ENCODE data around the gene DGKD.

Gene DGKD

GRCh38 chr2:233471291-233472035, 117.2 kb downstream of the DGKD start:
- Histone ChIP-seq H3K4me3 (replicated peaks; ENCODE audit: insufficient read depth, low read length) (no peak overlapping the region), H3K27me3 (ENCODE audit: insufficient read depth, poor library complexity, severe bottlenecking) (no peaks in the 10 kb centered on the region), H3K27ac (replicated peaks) (no peak overlapping the region)
- no peak for DNase-seq (ENCODE audit: low read depth in 1 of 2, low spot score in 1 of 2)
- TF ChIP-seq GABPA (IDR thresholded peaks at IDR 0.05; ENCODE audit: low read depth) (no peak), CTCF (IDR thresholded peaks at IDR 0.05; ENCODE audit: insufficient read depth, low read length) (no peak), SPI1 (IDR thresholded peaks at IDR 0.05; ENCODE audit: borderline replicate concordance, low read depth) (no peak), POLR2AphosphoS5 (IDR thresholded peaks at IDR 0.05; ENCODE audit: low read depth) (no peak), REST (IDR thresholded peaks at IDR 0.05; ENCODE audit: insufficient replicate concordance, low read depth) (no peak)

- DNase-seq (ENCODE audit: low read depth in 1 of 2, low spot score in 1 of 2): no peak
- TF ChIP-seq REST (IDR thresholded peaks at IDR 0.05; ENCODE audit: insufficient replicate concordance, low read depth) (no peak), POLR2AphosphoS5 (IDR thresholded peaks at IDR 0.05; ENCODE audit: low read depth) (no peak; the same call in 1 of the 2 replicates), CTCF (IDR thresholded peaks at IDR 0.05; ENCODE audit: insufficient read depth, low read length) (no peak), GABPA (IDR thresholded peaks at IDR 0.05; ENCODE audit: low read depth) (no peak), SPI1 (IDR thresholded peaks at IDR 0.05; ENCODE audit: borderline replicate concordance, low read depth) (no peak)
- Histone ChIP-seq H3K27ac (replicated peaks) (no peak overlapping the region), H3K27me3 (ENCODE audit: insufficient read depth, poor library complexity, severe bottlenecking) (no peaks in the 10 kb centered on the region), H3K4me3 (replicated peaks; ENCODE audit: insufficient read depth, low read length) (no peak overlapping the region)
Measured at GRCh38 chr2:233473386-233473791, 119.1 kb downstream of the DGKD start.

- TF ChIP-seq GABPA (IDR thresholded peaks at IDR 0.05; ENCODE audit: low read depth): no peak
- TF ChIP-seq POLR2AphosphoS5 (IDR thresholded peaks at IDR 0.05; ENCODE audit: low read depth): no peak
- no peak for TF ChIP-seq SPI1 (IDR thresholded peaks at IDR 0.05; ENCODE audit: borderline replicate concordance, low read depth)
- no peak for TF ChIP-seq CTCF (IDR thresholded peaks at IDR 0.05; ENCODE audit: insufficient read depth, low read length)
- no peak for TF ChIP-seq REST (IDR thresholded peaks at IDR 0.05; ENCODE audit: insufficient replicate concordance, low read depth)
- DNase-seq (ENCODE audit: low read depth in 1 of 2, low spot score in 1 of 2): no peak
- no peak overlapping the region for H3K27ac ChIP-seq (replicated peaks)
Measured at GRCh38 chr2:233473878-233474277, 119.6 kb downstream of the DGKD start.

More at GRCh38 chr2:233473878-233474277, 119.6 kb downstream of the DGKD start:
- H3K4me3 ChIP-seq (replicated peaks; ENCODE audit: insufficient read depth, low read length): no peak overlapping the region
- H3K27me3 ChIP-seq (ENCODE audit: insufficient read depth, poor library complexity, severe bottlenecking): no peaks in the 10 kb centered on the region
